Suprapubic skin (tissue), 4 donors: ENCODE results near the gene ACYP2. TPM values are rescaled to one million over a fixed set of nuclear protein-coding genes. Genes with fewer than 3 reads are reported as not detected.
"Not testable (repeated sequence)": the region's sequence is repeated elsewhere in the genome, so short reads cannot be mapped to it uniquely, and the experiment has no call there.

ENCODE experiments used
- DNase-seq, 2 donors: peaks; one replicate each; pipeline ENCODE4 v3.0.0-alpha.2; 2019; ENCODE audit warnings: low spot score in 2 of 2
- H3K27ac ChIP-seq: fragments of 200-600 bp; sonication (generic); one replicate; pipeline ENCODE4 v1.5.1; 2019
- H3K27me3 ChIP-seq: fragments of 200-600 bp; sonication (generic); one replicate; pipeline ENCODE4 v1.5.1; 2019
- H3K36me3 ChIP-seq: fragments of 200-600 bp; sonication (generic); one replicate; pipeline ENCODE4 v1.5.1; 2019
- H3K4me1 ChIP-seq: fragments of 200-600 bp; sonication (generic); one replicate; pipeline ENCODE4 v1.5.1; 2019
- H3K4me3 ChIP-seq: fragments of 200-600 bp; sonication (generic); one replicate; pipeline ENCODE4 v1.5.1; 2019; ENCODE audit warnings: mild to moderate bottlenecking
- H3K9me3 ChIP-seq: fragments of 200-600 bp; sonication (generic); one replicate; pipeline ENCODE4 v1.5.1; 2019
- CTCF ChIP-seq, 2 donors: fragments of 200-600 bp in 1 of 2; fragments of 450-650 bp in 1 of 2; sonication (generic) in 1 of 2; IDR thresholded peaks; one replicate each; pipeline ENCODE4 v1.5.1; 2016 to 2019; ENCODE audit warnings: antibody characterized with exemption in 2 of 2, mild to moderate bottlenecking in 1 of 2, moderate library complexity in 1 of 2
- EP300 ChIP-seq: sonication (generic); formaldehyde crosslinking; IDR thresholded peaks from one replicate; pipeline ENCODE4 v1.6.1; 2017; ENCODE audit warnings: antibody characterized with exemption
- POLR2A ChIP-seq, 2 donors: fragments of 450-650 bp; IDR thresholded peaks; one replicate each; pipeline ENCODE4 v1.6.1; 2017; ENCODE audit warnings: antibody characterized with exemption in 2 of 2, mild to moderate bottlenecking in 2 of 2, moderate library complexity in 2 of 2
- POLR2AphosphoS5 ChIP-seq, 3 donors: sonication (generic); formaldehyde crosslinking; IDR thresholded peaks; one replicate each; pipeline ENCODE4 v1.6.1; 2017; ENCODE audit warnings: antibody characterized with exemption in 3 of 3
- WGBS: methylation state at CpG from one replicate; pipeline ENCODE4 v1.1.5; 2018; 5-methylcytosine and 5-hydroxymethylcytosine counted together
- total RNA-seq, 4 donors: library from RNA; depleted of rRNA; stranded (reverse); fragments of >200 nt; gene quantifications; one replicate each; pipeline ENCODE4 v1.1.0, GENCODE V29; 2016

Gene ACYP2
- total RNA-seq, 4 donors from 2014 or later: 9.1 to 20.2 (median 14.2) TPM

- Histone ChIP-seq H3K36me3 (no peaks in the 10 kb centered on the region), H3K4me3 (no peak overlapping the region), H3K9me3 (peaks cover 2% of the 10 kb centered on the region), H3K27me3 (no peaks in the 10 kb centered on the region), H3K27ac (no peak overlapping the region), H3K4me1 (no peaks in the 10 kb centered on the region)
- WGBS: 67% methylated on average over 2 of the region's 2 CpGs
- TF ChIP-seq POLR2AphosphoS5 (IDR thresholded peaks at IDR 0.05) (no peak), POLR2A (IDR thresholded peaks at IDR 0.05) (no peak), CTCF (IDR thresholded peaks at IDR 0.05) (no peak), EP300 (no peak)
- no peak for DNase-seq
Observed at GRCh38 chr2:54321047-54321446, 205.6 kb downstream of the ACYP2 start.

- not testable (repeated sequence) for H3K4me1 ChIP-seq, H3K4me3 ChIP-seq, H3K27me3 ChIP-seq, H3K9me3 ChIP-seq, H3K27ac ChIP-seq, H3K36me3 ChIP-seq, DNase-seq
- 92% methylated on average over 2 of the region's 2 CpGs for WGBS
Observed at GRCh38 chr2:54324517-54324916, 209.1 kb downstream of the ACYP2 start.

- WGBS: 100% methylated on average over 1 of the region's 1 CpG
- no peaks in the 10 kb centered on the region for H3K36me3 ChIP-seq
- no peaks in the 10 kb centered on the region for H3K27me3 ChIP-seq
- no peaks in the 10 kb centered on the region for H3K9me3 ChIP-seq
- no peak for DNase-seq
- no peak for TF ChIP-seq CTCF (IDR thresholded peaks at IDR 0.05)
- no peak for TF ChIP-seq EP300
- TF ChIP-seq POLR2A (IDR thresholded peaks at IDR 0.05): no peak
- no peak for TF ChIP-seq POLR2AphosphoS5 (IDR thresholded peaks at IDR 0.05)
- H3K4me1 ChIP-seq: peaks cover 6% of the 10 kb centered on the region
- no peak overlapping the region for H3K27ac ChIP-seq
- H3K4me3 ChIP-seq: no peak overlapping the region
Observed at GRCh38 chr2:54325148-54325547, 209.7 kb downstream of the ACYP2 start.

GRCh38 chr2:54329482-54330161 is 214.2 kb downstream of the ACYP2 start:
- TF ChIP-seq POLR2AphosphoS5 (IDR thresholded peaks at IDR 0.05): no peak
- Histone ChIP-seq H3K4me3 (peak overlapping the region; percentile 67), H3K4me1 (peaks cover 17% of the 10 kb centered on the region), H3K36me3 (no peaks in the 10 kb centered on the region), H3K27ac (peak overlapping the region; percentile 92), H3K27me3 (no peaks in the 10 kb centered on the region), H3K9me3 (no peaks in the 10 kb centered on the region)
- DNase-seq: no peak
- 22% methylated on average over 5 of the region's 5 CpGs for WGBS

- Histone ChIP-seq H3K4me1 (peaks cover 17% of the 10 kb centered on the region), H3K27ac (peak overlapping the region; percentile 92), H3K27me3 (no peaks in the 10 kb centered on the region), H3K4me3 (peak overlapping the region; percentile 67), H3K36me3 (no peaks in the 10 kb centered on the region), H3K9me3 (no peaks in the 10 kb centered on the region)
- WGBS: 2% methylated on average over 40 of the region's 50 CpGs
- peak; percentile 60 to 61 for TF ChIP-seq POLR2A (IDR thresholded peaks at IDR 0.05)
- TF ChIP-seq POLR2AphosphoS5 (IDR thresholded peaks at IDR 0.05): peak in 2 of 3 donors; percentile 54 to 69
- no peak for TF ChIP-seq CTCF (IDR thresholded peaks at IDR 0.05)
- DNase-seq: peak; percentile 96 to 98
Observed at GRCh38 chr2:54330162-54330925, 214.9 kb downstream of the ACYP2 start.
